Hypothalamus (tissue), 51 donors: Measurements from ENCODE around the gene CHI3L1.
A peak's percentile ranks its signal among the peaks of the same experiment; 100 is the strongest.

Experiments used
- DNase-seq, 51 donors: peaks; one replicate each; lab custom pipeline; 2025; lab: John Stamatoyannopoulos, UW

The CHI3L1 gene

GRCh38 chr1:203170625-203171330 lies 15.7 kb downstream of the CHI3L1 start:
- no peak for DNase-seq

DNA sequence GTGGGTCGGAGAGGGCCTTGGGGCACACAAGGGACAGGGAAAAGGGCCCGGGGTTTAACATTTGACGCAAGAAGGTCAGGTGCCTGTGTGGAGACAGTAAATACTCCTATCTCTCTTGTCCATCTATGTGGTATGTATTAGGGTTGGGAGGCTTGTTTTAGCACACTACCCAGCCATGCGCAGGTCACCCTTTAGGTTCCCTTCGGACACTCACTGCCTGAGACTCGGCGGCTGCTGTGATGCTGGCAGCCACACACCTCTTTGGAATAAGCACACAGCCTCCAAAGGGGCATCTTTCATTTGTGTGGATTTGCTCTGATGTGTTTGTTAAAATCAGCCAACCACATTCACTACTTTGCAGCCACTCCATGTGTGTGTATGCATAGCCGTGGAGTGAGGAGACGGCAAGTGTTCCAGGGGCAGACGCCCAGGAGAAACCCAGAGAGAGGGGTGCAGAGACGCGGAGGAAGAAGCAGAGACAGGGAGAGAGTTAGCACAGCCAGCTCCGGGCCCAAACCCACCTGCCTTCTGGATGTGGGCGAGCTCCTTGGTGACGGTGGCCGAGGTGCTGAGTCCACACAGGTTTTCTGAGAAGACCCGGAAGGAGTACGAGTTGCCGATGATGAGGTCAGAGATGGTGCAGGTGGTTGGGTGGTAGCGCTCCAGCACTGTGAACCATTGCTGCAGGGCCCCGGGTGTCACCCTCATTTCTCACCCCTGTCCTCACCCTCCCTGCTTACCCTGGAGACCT lies 16.6 kb downstream of the CHI3L1 start:
- DNase-seq = no peak

- DNase-seq = no peak
These were observed 17.5 kb downstream of the CHI3L1 start for GRCh38 chr1:203168991-203169390.

DNA sequence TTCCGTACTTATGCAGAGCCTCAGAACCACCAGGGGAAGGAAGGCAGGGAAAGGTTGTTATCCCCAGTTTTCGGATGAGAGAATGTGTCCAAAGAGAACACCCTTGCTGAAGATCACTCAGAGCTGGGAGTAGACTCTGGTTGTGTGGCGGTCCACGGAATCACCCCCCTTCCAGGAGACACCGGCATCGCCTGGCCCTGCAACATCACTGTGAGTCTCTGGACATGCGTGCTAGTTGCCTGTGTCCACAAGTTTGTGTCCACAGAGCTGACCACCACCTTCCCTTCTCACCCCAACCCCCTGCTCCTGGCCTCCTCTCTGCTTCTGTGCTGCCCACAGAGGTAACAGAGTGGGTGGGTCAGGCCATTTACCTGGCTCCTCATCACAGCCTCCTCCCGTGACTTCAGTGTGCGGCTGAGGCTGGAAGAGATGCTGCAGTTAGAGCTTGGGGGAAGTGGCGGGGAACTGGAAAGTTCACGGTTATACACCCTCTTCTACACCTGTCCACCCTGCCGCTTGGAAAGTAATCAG lies 18.2 kb downstream of the CHI3L1 start:
- DNase-seq = no peak

- no peak for DNase-seq
These were observed 18.6 kb downstream of the CHI3L1 start for GRCh38 chr1:203167913-203168200.

DNA sequence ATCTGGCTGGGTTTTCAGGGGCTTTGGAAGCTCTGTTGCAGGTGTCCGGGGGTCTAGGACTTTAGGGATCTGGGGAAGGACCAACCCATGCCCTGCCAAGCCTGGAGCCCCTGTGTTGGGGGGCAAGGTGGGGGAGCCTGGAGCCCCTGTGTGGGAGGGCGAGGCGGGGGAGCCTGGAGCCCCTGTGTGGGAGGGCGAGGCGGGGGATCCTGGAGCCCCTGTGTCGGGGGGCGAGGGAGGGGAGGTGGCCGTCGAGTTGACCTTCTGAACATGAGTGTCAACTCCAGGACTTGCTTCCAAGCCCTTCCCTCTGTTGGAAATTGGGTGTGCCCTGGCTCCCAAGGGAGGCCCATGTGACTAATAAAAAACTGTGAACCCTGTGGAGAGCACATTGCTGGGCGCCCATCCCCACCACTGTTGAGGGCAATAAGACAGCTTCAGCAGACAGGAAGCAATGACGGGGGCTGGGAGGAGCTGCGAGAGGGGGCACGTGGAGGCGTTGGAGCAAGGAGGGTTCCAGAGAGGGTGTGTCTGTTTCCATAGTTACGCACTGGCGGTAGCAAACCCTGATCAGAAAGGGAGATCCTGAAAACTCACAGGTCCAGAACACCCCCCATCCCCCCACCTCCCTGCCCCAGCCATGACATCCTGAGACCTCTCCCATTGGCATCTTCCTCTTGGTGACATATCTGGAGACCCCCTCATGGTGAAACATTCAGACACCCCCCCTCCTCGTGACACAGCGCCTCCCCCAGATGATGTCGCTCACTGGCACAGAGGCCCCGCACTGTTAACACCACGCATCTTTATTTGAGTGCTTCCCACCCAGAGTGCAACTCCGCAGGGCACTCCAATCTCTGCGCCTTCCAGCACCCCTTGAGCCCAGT lies 19.2 kb downstream of the CHI3L1 start:
- peak in 3 of 51 donors; percentile 21 to 46 (median 27) for DNase-seq

DNA sequence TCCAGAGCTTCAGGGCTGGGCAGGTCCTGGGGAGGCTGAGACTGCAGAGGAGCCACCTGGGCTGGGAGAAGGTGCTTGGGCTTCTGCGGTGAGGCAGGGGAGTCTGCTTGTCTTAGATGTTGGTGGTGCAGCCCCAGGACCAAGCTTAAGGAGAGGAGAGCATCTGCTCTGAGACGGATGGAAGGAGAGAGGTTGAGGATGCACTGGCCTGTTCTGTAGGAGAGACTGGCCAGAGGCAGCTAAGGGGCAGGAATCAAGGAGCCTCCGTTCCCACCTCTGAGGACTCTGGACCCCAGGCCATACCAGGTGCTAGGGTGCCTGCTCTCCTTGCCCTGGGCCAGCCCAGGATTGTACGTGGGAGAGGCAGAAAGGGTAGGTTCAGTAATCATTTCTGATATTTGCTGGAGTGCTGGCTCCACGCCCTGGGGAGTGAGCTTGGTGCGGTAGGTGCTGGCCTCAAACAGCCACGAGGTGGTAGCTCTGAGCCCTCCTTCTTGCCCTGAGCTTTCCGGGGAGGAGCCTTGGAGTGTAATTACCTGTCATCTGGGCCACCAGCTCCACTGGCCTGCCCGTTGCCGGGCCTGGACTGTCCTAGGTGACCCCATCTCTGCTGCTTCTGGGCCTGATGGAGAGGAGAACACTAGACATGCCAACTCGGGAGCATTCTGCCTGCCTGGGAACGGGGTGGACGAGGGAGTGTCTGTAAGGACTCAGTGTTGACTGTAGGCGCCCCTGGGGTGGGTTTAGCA lies 20.1 kb downstream of the CHI3L1 start:
- DNase-seq = peak in 1 of 51 donors; percentile 21

- no peak for DNase-seq
These were observed 20.7 kb downstream of the CHI3L1 start for GRCh38 chr1:203165800-203166161.

- DNase-seq = no peak
These were observed 21.3 kb downstream of the CHI3L1 start for GRCh38 chr1:203165101-203165799.

DNA sequence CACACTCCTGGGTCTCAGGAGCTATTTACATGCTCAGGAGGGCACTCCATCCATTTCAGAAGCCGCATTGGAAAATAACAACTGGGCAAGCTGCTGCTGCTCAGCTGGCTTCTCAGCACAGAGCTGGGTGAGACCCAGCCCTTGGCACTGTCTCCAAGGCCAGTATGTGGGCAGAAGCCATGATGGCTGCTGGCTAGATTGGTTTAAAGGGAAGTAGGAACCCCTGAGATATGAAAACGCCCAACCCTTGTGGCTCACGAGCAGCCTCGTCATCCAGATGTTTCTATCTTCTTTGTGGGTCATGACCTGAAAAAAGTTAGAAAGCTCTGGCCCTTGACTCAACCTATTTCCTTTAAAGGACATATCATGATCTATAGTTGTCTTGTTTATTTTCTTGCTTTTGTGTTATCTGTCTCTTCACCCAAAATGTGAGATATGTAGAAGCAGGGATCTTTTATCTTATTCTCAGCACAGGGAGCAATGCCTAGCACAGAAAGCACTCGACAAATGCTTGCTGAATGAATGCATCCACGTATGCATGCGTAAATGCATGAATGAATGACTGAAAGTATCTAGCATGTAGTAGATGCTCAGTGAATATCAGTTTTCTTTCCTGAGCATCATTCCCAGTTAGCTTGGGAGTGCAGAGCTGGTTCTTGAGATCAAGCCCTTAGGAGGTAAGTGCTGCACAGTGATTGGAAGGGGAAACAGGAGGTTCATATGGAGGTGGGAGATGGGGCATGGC lies 22.4 kb downstream of the CHI3L1 start:
- DNase-seq = peak in 18 of 51 donors; percentile 18 to 74 (median 42)

DNA sequence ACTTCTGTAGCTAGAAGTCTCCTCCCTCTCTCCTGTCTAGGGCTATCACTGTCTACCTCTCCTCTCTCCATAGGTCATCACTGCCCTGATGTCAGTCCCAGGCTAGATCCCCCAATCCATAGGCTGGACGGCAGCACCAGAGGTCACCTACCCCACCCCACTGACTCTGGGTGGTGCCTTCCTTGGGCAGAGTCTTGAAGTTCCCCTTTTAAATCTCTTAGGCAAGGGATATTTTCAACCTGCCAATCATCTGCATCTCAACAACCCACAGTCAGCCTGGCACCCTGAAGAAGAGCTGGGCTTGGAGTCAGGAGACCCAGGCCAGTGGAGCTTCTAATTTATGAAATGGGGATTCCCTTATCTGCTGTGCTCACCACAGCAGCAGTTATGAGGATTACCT lies 24.1 kb downstream of the CHI3L1 start:
- DNase-seq = no peak

DNA sequence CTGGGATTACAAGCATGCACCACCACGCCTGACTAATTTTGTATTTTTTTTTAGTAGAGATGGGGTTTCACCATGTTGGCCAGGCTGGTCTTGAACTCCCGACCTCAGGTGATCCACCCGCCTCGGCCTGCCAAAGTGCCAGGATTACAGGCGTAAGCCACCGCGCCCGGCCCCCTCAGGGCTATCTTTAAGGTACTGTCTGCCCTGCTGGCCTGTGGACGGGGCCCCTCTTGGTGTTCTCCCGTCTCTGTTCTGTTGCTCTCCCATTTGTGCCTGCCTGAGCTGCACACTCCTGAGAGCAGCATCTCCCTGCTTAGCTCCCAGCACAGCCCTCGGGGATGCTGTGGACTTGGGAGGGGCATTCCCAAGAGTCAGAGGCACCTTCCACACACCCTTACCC lies 24.8 kb downstream of the CHI3L1 start:
- DNase-seq = no peak

DNA sequence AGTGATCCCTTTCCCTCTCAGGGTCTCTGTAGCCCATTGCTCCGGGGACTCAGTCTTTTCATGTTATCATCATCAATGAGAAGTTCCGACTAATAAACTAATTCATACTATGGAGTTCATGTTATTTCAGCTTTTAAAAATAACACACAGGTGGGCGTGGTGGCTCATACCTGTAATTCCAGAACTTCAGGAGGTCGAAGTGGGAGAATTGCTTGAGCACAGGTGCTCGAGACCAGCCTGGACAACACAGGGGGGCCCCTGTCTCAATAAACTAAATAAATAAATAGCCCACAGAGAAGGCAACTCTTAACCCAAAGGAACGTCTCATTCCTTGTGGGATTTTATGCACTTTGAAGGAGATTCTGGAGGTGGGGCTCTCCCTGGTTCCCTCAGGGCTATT lies 25.3 kb downstream of the CHI3L1 start:
- no peak for DNase-seq

GRCh38 chr1:203159844-203160243 lies 26.7 kb downstream of the CHI3L1 start:
- peak in 9 of 51 donors; percentile 17 to 43 (median 29) for DNase-seq

DNA sequence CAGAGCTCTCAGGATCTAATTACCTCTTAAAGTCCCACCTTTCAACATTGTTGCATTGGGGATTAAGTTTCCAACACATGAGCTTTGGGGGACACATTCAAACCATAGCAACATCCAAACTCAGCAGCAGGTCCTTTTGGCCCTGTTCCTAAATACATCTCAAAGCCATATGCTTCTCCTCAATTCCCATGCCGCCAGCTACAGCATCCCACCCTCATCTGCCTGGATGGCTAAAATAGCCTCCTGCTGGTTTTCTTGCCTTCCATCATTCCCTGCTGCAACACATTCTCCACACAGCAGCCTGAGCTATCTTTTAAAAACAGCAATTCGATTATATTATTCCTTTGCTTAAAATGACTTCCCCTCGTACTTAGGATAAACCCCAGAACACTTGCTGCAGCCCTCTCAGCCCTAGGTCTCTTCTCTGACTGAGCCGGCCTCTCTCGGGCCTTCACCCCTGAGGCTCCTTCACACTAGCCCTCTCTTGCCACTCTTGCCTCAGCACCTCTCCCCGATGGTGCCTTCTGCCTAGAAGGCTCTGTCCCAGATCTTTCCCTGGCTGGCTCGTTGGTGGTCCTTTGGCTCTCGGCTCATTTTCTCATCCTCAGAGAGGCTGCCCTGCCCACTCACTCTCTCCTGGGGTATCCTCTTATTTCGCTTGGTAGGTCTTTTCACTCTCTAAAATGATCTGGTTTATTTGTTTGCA lies 27.4 kb downstream of the CHI3L1 start:
- DNase-seq = no peak

- no peak for DNase-seq
These were observed 28.1 kb downstream of the CHI3L1 start for GRCh38 chr1:203158423-203158822.

DNA sequence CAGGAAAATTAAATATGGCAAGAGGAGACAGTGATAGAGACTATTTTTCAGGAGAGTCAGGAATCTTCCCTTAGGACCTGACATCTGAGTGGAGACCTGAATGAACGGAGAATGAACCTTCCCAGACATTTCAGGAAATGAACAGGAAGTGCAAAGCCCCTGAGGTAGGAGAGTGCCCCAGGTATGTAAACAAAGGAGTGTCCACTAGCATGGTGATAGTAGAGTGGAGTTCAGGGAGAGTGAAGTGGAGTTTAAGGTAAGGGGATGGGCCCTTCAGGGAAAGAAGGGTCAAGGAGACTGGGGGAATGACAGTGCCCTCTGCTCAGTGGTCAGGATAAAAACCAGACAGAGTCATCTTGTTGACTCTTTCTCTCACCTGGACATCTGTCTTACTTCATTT lies 30.2 kb downstream of the CHI3L1 start:
- DNase-seq = no peak

DNA sequence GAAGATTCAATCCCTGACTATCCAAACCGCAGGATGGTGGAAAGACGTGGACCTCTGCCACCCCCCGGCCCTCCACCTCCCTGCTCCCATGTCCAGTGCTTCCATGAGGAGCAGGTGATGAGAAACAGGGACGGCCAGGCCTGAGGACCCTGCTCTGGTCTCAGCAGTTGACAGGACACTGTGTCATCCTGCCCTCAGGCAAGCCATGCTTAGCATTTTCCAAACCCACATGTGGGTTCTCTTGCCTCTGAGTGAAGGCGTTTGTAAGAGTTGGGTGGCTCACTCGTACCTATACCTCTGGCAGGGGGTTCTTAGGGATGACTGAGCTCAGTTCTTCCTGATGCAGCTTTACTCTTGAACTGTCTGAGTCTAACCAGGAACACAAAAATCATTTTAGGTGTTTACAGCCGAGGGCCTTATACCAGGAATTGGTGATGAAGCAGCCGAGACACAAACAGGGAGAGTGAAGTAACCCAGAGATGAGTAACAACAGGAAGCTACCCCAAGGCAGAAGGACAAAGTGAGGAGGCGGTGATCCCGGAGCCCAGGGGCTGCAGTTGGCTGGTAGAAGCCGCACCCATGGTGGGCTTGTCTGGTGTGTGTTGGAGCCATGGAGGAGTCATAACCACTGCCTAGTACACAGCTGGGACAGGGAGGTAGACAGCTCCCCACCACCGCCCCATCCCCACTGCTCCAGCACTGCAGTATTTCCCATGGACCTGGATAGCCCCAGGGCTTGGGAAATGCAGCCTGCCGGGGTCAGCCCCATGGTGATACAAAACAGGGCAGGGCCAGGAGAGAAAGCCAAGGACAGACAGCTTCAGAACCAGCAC lies 32.3 kb downstream of the CHI3L1 start:
- DNase-seq = no peak
